ENCODE data around the gene ASB13. TPM values are rescaled to one million over a fixed set of nuclear protein-coding genes. Genes with fewer than 3 reads are reported as not detected.

The ASB13 gene
- polyA plus RNA-seq, 1 donor from 2014 or later = 5.6 TPM

GRCh38 chr10:5620966-5621365 is 45.4 kb downstream of the ASB13 start:
- no peak overlapping the region for H2AFZ ChIP-seq (ENCODE audit: low read depth, low read length)
- H3K9ac ChIP-seq (ENCODE audit: low read length) = no peak overlapping the region
- H3K4me3 ChIP-seq (ENCODE audit: low read length) = no peak overlapping the region
- no peak overlapping the region for H3K4me2 ChIP-seq (ENCODE audit: low read length)
- no peaks in the 10 kb centered on the region for H4K20me1 ChIP-seq (ENCODE audit: insufficient read depth)
- TF ChIP-seq SMC3 (conservative IDR thresholded peaks at IDR 0.05; ENCODE audit: poor library complexity) = no peak
- no peak for TF ChIP-seq EZH2 (IDR thresholded peaks at IDR 0.05; ENCODE audit: borderline replicate concordance, insufficient read depth, low read length, poor library complexity, severe bottlenecking)
- TF ChIP-seq CTCF (IDR thresholded peaks at IDR 0.05; ENCODE audit: poor library complexity, severe bottlenecking) = no peak
- no peak for TF ChIP-seq TAF1 (IDR thresholded peaks at IDR 0.05; ENCODE audit: low read depth)
- no peak for TF ChIP-seq RAD21 (conservative IDR thresholded peaks at IDR 0.05)
- TF ChIP-seq POLR2AphosphoS5 (IDR thresholded peaks at IDR 0.05) = no peak
- no peak for TF ChIP-seq EP300 (conservative IDR thresholded peaks at IDR 0.05; ENCODE audit: poor library complexity, severe bottlenecking)
- TF ChIP-seq REST (IDR thresholded peaks at IDR 0.05; ENCODE audit: borderline replicate concordance) = no peak
- no peak for TF ChIP-seq MXI1 (conservative IDR thresholded peaks at IDR 0.05; ENCODE audit: poor library complexity, severe bottlenecking)
- no peaks in the 10 kb centered on the region for H3K27me3 ChIP-seq (ENCODE audit: insufficient read depth, low read depth, low read length)
- no peaks in the 10 kb centered on the region for H3K79me2 ChIP-seq (replicated peaks; ENCODE audit: insufficient read depth, low read length)
- H3K27ac ChIP-seq (ENCODE audit: low read length) = no peak overlapping the region
- H3K9me3 ChIP-seq (ENCODE audit: low read length) = no peaks in the 10 kb centered on the region
- H3F3A ChIP-seq (ENCODE audit: insufficient read depth, low read length, poor library complexity, severe bottlenecking) = no peaks in the 10 kb centered on the region
- H3K9me2 ChIP-seq (ENCODE audit: insufficient read depth, low read length) = no peaks in the 10 kb centered on the region
- H3K36me3 ChIP-seq (ENCODE audit: insufficient read depth, low read length) = no peaks in the 10 kb centered on the region

- no peak overlapping the region for H3K4me2 ChIP-seq (ENCODE audit: low read length)
- H2AFZ ChIP-seq (ENCODE audit: low read depth, low read length) = no peak overlapping the region
- no peak overlapping the region for H3K9ac ChIP-seq (ENCODE audit: low read length)
- H3K9me3 ChIP-seq (ENCODE audit: low read length) = no peaks in the 10 kb centered on the region
- H3K9me2 ChIP-seq (ENCODE audit: insufficient read depth, low read length) = no peaks in the 10 kb centered on the region
- H3K79me2 ChIP-seq (replicated peaks; ENCODE audit: insufficient read depth, low read length) = no peaks in the 10 kb centered on the region
- H3K27ac ChIP-seq (ENCODE audit: low read length) = no peak overlapping the region
- H3K36me3 ChIP-seq (ENCODE audit: insufficient read depth, low read length) = no peaks in the 10 kb centered on the region
- H3K27me3 ChIP-seq (ENCODE audit: insufficient read depth, low read depth, low read length) = no peaks in the 10 kb centered on the region
- TF ChIP-seq POLR2AphosphoS5 (IDR thresholded peaks at IDR 0.05) (no peak), TAF1 (IDR thresholded peaks at IDR 0.05; ENCODE audit: low read depth) (no peak), SMC3 (conservative IDR thresholded peaks at IDR 0.05; ENCODE audit: poor library complexity) (no peak), REST (IDR thresholded peaks at IDR 0.05; ENCODE audit: borderline replicate concordance) (no peak), EZH2 (IDR thresholded peaks at IDR 0.05; ENCODE audit: borderline replicate concordance, insufficient read depth, low read length, poor library complexity, severe bottlenecking) (no peak), RAD21 (conservative IDR thresholded peaks at IDR 0.05) (no peak), EP300 (conservative IDR thresholded peaks at IDR 0.05; ENCODE audit: poor library complexity, severe bottlenecking) (no peak), MXI1 (conservative IDR thresholded peaks at IDR 0.05; ENCODE audit: poor library complexity, severe bottlenecking) (no peak), CTCF (IDR thresholded peaks at IDR 0.05; ENCODE audit: poor library complexity, severe bottlenecking) (no peak)
- H3K4me3 ChIP-seq (ENCODE audit: low read length) = no peak overlapping the region
- no peaks in the 10 kb centered on the region for H3F3A ChIP-seq (ENCODE audit: insufficient read depth, low read length, poor library complexity, severe bottlenecking)
- no peaks in the 10 kb centered on the region for H4K20me1 ChIP-seq (ENCODE audit: insufficient read depth)
Observed at GRCh38 chr10:5620223-5620721, 46.1 kb downstream of the ASB13 start.
